WTC11 (cell line): ENCODE results near the gene TNNT3. TPM values are rescaled to one million over a fixed set of nuclear protein-coding genes. Genes with fewer than 3 reads are reported as not detected.

Experiments used
- ATAC-seq: fragments of 200-7000 bp; cut with Tn5 transposase; 2 replicates; pipeline ENCODE4 v1.10.0; 2021; ENCODE audit warnings: mild to moderate bottlenecking, moderate library complexity
- CTCF ChIA-PET: fragments of 300-600 bp; sonication (Branson Sonifier 250); formaldehyde crosslinking; loops from one replicate; lab custom pipeline; 2021; ENCODE audit warnings: antibody characterized with exemption; lab: Charles Lee
- POLR2A ChIA-PET: fragments of 350-600 bp; sonication (Branson Sonifier 250); formaldehyde crosslinking; loops from one replicate; lab custom pipeline; 2021; ENCODE audit warnings: antibody characterized with exemption; lab: Charles Lee
- DNase-seq: peaks from one replicate; pipeline ENCODE4 v3.0.0; 2021; ENCODE audit warnings: low spot score
- H3K27ac Mint-ChIP-seq: 2 replicates; pipeline ENCODE4 v1.8.0; 2021; ENCODE audit warnings: mixed read lengths
- H3K27me3 Mint-ChIP-seq: 2 replicates; pipeline ENCODE4 v1.8.0; 2021; ENCODE audit warnings: low read depth, mild to moderate bottlenecking, moderate library complexity, mixed read lengths
- H3K36me3 Mint-ChIP-seq: 2 replicates; pipeline ENCODE4 v1.8.0; 2021; ENCODE audit warnings: mixed read lengths
- H3K4me1 Mint-ChIP-seq: 2 replicates; pipeline ENCODE4 v1.8.0; 2022; ENCODE audit warnings: mixed read lengths
- H3K4me3 Mint-ChIP-seq: 2 replicates; pipeline ENCODE4 v1.8.0; 2021; ENCODE audit warnings: mild to moderate bottlenecking, moderate library complexity, mixed read lengths
- H3K9me3 Mint-ChIP-seq: 2 replicates; pipeline ENCODE4 v1.8.0; 2021; ENCODE audit warnings: mixed read lengths
- AFF4 ChIP-seq: sonication (generic); formaldehyde crosslinking; IDR thresholded peaks from 2 replicates; pipeline ENCODE4 v1.8.1; 2023; ENCODE audit warnings: mild to moderate bottlenecking, missing genetic modification reagents, borderline replicate concordance
- AR ChIP-seq: fragments of 250-450 bp; sonication (Bioruptor Pico); IDR thresholded peaks from 2 replicates; pipeline ENCODE4 v1.9.0; 2021; ENCODE audit warnings: mild to moderate bottlenecking
- CBFB ChIP-seq: sonication (generic); formaldehyde crosslinking; IDR thresholded peaks from 2 replicates; pipeline ENCODE4 v1.8.1; 2022; ENCODE audit warnings: mild to moderate bottlenecking, low read depth, missing genetic modification reagents
- ESRRA ChIP-seq: sonication (generic); formaldehyde crosslinking; IDR thresholded peaks from 2 replicates; pipeline ENCODE4 v1.8.1; 2022; ENCODE audit warnings: mild to moderate bottlenecking, missing genetic modification reagents, borderline replicate concordance
- FOXK1 ChIP-seq: sonication (generic); formaldehyde crosslinking; IDR thresholded peaks from 2 replicates; pipeline ENCODE4 v1.8.0; 2022; ENCODE audit warnings: mild to moderate bottlenecking, moderate library complexity, missing genetic modification reagents
- FOXP4 ChIP-seq: sonication (generic); formaldehyde crosslinking; IDR thresholded peaks from 2 replicates; pipeline ENCODE4 v1.8.0; 2022; ENCODE audit warnings: mild to moderate bottlenecking, missing genetic modification reagents
- GABPB1 ChIP-seq: sonication (generic); formaldehyde crosslinking; IDR thresholded peaks from 2 replicates; pipeline ENCODE4 v1.8.1; 2023; ENCODE audit warnings: mild to moderate bottlenecking, missing genetic modification reagents
- IRF1 ChIP-seq: sonication (generic); formaldehyde crosslinking; IDR thresholded peaks from 2 replicates; pipeline ENCODE4 v1.8.0; 2023; ENCODE audit warnings: missing genetic modification reagents
- NFE2L1 ChIP-seq: sonication (generic); formaldehyde crosslinking; IDR thresholded peaks from 2 replicates; pipeline ENCODE4 v1.8.1; 2023; ENCODE audit warnings: missing genetic modification reagents
- OVOL2 ChIP-seq: fragments of 250-450 bp; sonication (Bioruptor Pico); IDR thresholded peaks from 2 replicates; pipeline ENCODE4 v1.9.0; 2021; ENCODE audit warnings: mild to moderate bottlenecking, borderline replicate concordance
- SMAD4 ChIP-seq: sonication (generic); formaldehyde crosslinking; IDR thresholded peaks from 2 replicates; pipeline ENCODE4 v1.8.0; 2022; ENCODE audit warnings: mild to moderate bottlenecking, missing genetic modification reagents
- ZNF425 ChIP-seq: fragments of 250-450 bp; sonication (Bioruptor Pico); conservative IDR thresholded peaks from 2 replicates; pipeline ENCODE4 v1.9.0; 2021; ENCODE audit warnings: mild to moderate bottlenecking
- ZNF671 ChIP-seq: fragments of 250-450 bp; sonication (Bioruptor Pico); IDR thresholded peaks from 2 replicates; pipeline ENCODE4 v1.8.0; 2021; ENCODE audit warnings: mild to moderate bottlenecking
- total RNA-seq: library from RNA; stranded (reverse); gene quantifications from 3 replicates; pipeline ENCODE4 v1.2.3, GENCODE V29; 2021

The TNNT3 gene
- total RNA-seq, 1 experiment from 2014 or later = not detected

GRCh38 chr11:1949922-1950321 is 30.4 kb downstream of the TNNT3 start:
- POLR2A ChIA-PET = no interaction called here

More at GRCh38 chr11:1949922-1950321, 30.4 kb downstream of the TNNT3 start:
- CTCF ChIA-PET = interaction anchor here (0.8 to 4.7 kb wide), 10 partner anchors 10 to 297 kb away, joined by 3 to 62 read pairs (median 4); no protein-coding TSS in a partner anchor
- ATAC-seq (no peak), DNase-seq (no peak)
- Mint-ChIP-seq H3K36me3 (no peaks in the 10 kb centered on the region), H3K4me1 (no peaks in the 10 kb centered on the region), H3K27me3 (no peaks in the 10 kb centered on the region), H3K27ac (no peak overlapping the region), H3K4me3 (no peak overlapping the region), H3K9me3 (no peaks in the 10 kb centered on the region)
- TF ChIP-seq FOXP4 (CRISPR knock-in tag) = no peak
- TF ChIP-seq ZNF425 = no peak
- no peak for TF ChIP-seq AR (CRISPR knock-in tag)
- no peak for TF ChIP-seq NFE2L1 (CRISPR knock-in tag)
- TF ChIP-seq GABPB1 (CRISPR knock-in tag) = no peak
- TF ChIP-seq ESRRA (CRISPR knock-in tag) = no peak
- no peak for TF ChIP-seq AFF4 (CRISPR knock-in tag)
- TF ChIP-seq OVOL2 (CRISPR knock-in tag) = no peak
- TF ChIP-seq ZNF671 = no peak
- TF ChIP-seq IRF1 (CRISPR knock-in tag) = no peak
- no peak for TF ChIP-seq FOXK1 (CRISPR knock-in tag)
- TF ChIP-seq SMAD4 = no peak
- no peak for TF ChIP-seq CBFB (CRISPR knock-in tag)
